OCI-LY1 (cell line): ENCODE results near the gene HPCAL4.

Experiments used
- CTCF ChIP-seq: fragments of 200-600 bp; sonication (generic), shearing (Covaris generic); IDR thresholded peaks from 2 replicates; pipeline ENCODE4 v1.5.1; 2017; ENCODE audit warnings: mild to moderate bottlenecking, antibody characterized with exemption, low read length, moderate library complexity, mixed read lengths
- EZH2 ChIP-seq: fragments of 200-600 bp; sonication (generic), shearing (Covaris generic); IDR thresholded peaks from 2 replicates; pipeline ENCODE4 v1.8.0; 2017; ENCODE audit warnings: borderline replicate concordance, mixed run types, mild to moderate bottlenecking, antibody characterized with exemption, low read length, moderate library complexity, mixed read lengths

- TF ChIP-seq CTCF (no peak), EZH2 (no peak)
Observed at GRCh38 chr1:39685071-39685470, 6.2 kb downstream of the HPCAL4 start.
